RWPE1 (cell line): ENCODE results near the gene RGS5.

Experiments
- CTCF ChIA-PET: fragments of 350-600 bp; sonication (Branson Sonifier 250); formaldehyde crosslinking; extraction: SDS; loops from one replicate; lab custom pipeline; 2021; lab: Yijun Ruan, JAX
- POLR2A ChIA-PET: fragments of 400-600 bp; formaldehyde crosslinking; extraction: SDS; loops from one replicate; lab custom pipeline; 2020; ENCODE audit warnings: antibody characterized with exemption; ENCODE audit not compliant: low non-redundant PET; lab: Yijun Ruan, JAX
- DNase-seq: peaks from one replicate; pipeline ENCODE4 v3.0.0; 2012; ENCODE audit warnings: low spot score
- H3K27ac ChIP-seq: fragments of 450-650 bp; 2 replicates; pipeline ENCODE4 v1.5.1; 2017
- CTCF ChIP-seq: fragments of 450-650 bp; conservative IDR thresholded peaks from 2 replicates; pipeline ENCODE4 v1.5.1; 2017; ENCODE audit warnings: low read depth, mild to moderate bottlenecking

RGS5 gene

GRCh38 chr1:163203561-163203960 is 845 bp upstream of the RGS5 start:
- CTCF ChIA-PET, result interaction anchor here (0.9 kb wide), 2 partner anchors 28 to 355 kb away, joined by 3 to 4 read pairs; no protein-coding TSS in a partner anchor

DNA sequence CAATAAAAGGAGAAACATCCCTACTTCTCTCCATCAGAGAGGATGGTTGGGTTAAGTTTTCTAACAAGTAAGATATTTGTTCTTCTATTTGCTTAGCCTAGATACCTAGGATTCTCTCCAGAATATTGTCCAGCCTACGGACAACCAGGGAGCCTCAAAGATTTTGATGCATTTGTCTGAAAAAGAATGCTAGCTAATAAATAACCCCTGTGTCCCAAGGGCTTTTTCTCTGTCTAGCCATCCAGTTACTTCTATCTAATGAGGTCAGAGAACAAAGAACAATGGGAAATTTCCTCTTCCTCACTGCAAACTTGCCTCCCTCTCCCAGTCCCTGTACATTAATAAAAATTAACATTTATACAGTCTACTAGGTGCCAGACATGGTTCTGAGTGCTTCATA is 810 bp downstream of the RGS5 start:
- CTCF ChIA-PET, result no interaction called here
- no peak for DNase-seq
- POLR2A ChIA-PET, result no interaction called here
- no peak for TF ChIP-seq CTCF
- no peak overlapping the region for H3K27ac ChIP-seq

More at GRCh38 chr1:163203561-163203960, 845 bp upstream of the RGS5 start:
- H3K27ac ChIP-seq, result no peak overlapping the region
- peak; percentile 16 for DNase-seq
- POLR2A ChIA-PET, result no interaction called here
- TF ChIP-seq CTCF, result no peak

GRCh38 chr1:163197022-163197421 is 5.7 kb downstream of the RGS5 start:
- H3K27ac ChIP-seq, result no peak overlapping the region
- no peak for TF ChIP-seq CTCF
- no peak for DNase-seq
- ChIA-PET CTCF (interaction anchor here (0.5 to 0.7 kb wide), 3 partner anchors 22 to 559 kb away, joined by 4 to 5 read pairs (median 5); no protein-coding TSS in a partner anchor), POLR2A (no interaction called here)

GRCh38 chr1:163196449-163196787 is 6.3 kb downstream of the RGS5 start:
- ChIA-PET CTCF (interaction anchor here (0.7 kb wide), 1 partner anchor 21 kb away, joined by 5 read pairs; no protein-coding TSS in a partner anchor), POLR2A (no interaction called here)
- DNase-seq, result no peak
- TF ChIP-seq CTCF, result no peak
- H3K27ac ChIP-seq, result no peak overlapping the region

- POLR2A ChIA-PET, result no interaction called here
- DNase-seq, result no peak
- CTCF ChIA-PET, result no interaction called here
- no peak overlapping the region for H3K27ac ChIP-seq
- TF ChIP-seq CTCF, result no peak
These were observed 6.8 kb downstream of the RGS5 start for GRCh38 chr1:163195728-163196448.

GRCh38 chr1:163191301-163191700 is 11.4 kb downstream of the RGS5 start:
- no peak for DNase-seq
- no peak for TF ChIP-seq CTCF
- ChIA-PET POLR2A (no interaction called here), CTCF (no interaction called here)
- H3K27ac ChIP-seq, result no peak overlapping the region
